OCI-M2 (cell line): Measurements from ENCODE around the gene SWT1.

Source experiments
- DNase-seq: peaks from one replicate; lab custom pipeline; 2025; ENCODE audit not compliant: unreplicated experiment; lab: John Stamatoyannopoulos, UW

SWT1 gene, protein sequence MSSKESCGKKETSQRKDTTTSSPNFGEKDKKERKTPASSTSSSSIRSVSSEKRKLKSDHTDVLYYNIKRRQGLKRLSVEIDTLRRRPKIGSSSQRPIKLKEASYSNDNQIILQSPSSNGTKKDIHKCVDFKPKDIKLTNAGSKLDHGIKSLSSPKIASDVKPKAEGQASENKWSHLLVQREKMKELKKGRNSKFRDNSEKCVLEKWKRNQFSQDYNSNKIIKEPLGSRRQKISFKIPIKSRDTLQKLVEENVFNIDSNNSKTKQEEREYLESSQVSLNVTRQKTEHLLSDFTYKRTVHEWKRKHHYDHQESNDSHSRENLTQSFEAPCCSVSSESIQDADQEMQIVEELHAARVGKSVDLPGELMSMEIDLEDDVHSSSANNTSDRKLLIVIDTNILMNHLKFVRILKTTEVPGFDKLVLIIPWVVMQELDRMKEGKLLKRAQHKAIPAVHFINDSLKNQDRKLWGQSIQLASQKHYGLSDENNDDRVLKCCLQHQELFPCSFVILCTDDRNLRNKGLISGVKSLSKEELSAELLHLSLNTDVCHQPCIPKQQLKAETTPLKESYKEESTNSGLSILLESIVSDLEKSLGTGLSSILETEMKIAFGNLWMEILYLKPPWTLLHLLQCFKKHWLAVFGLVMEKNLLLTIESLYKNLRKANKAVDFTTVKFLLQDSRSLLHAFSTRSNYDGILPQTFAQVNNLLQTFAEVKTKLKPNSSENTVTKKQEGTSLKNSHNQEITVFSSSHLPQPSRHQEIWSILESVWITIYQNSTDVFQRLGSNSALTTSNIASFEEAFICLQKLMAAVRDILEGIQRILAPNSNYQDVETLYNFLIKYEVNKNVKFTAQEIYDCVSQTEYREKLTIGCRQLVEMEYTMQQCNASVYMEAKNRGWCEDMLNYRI

GRCh38 chr1:185156854-185157598 is at the start of gene SWT1, which contains the start of gene TRMT1L:
Gene SWT1 (plus strand): TSS chr1:185157167. CDS start chr1:185160842, 3,675 bp downstream.
Gene TRMT1L (minus strand): TSS chr1:185156953. CDS start chr1:185156712, 241 bp downstream.
- DNase-seq, result peak; percentile 92

GRCh38 chr1:185108321-185108720 is 48.6 kb upstream of the SWT1 start:
- DNase-seq, result no peak

GRCh38 chr1:185110145-185110544 is 46.8 kb upstream of the SWT1 start:
- no peak for DNase-seq

DNA sequence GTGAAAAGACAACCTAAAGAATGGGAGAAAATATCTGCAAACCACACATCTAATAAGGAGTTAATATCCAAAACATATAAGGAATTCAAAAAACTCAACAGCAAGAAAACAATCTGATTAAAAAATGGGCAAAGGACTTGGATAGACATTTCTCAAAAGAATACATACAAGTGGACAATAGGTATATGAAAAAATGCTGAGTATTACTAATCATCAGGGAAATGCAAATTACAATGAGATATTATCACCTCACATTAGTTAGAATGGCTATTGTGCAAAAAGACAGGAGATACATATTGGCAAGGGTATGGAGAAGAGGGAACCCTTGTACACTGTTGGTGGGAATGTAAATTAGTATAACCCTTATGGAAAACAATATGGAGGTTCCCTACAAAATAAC is 45.1 kb upstream of the SWT1 start:
- no peak for DNase-seq

GRCh38 chr1:185112356-185112755 is 44.6 kb upstream of the SWT1 start:
- no peak for DNase-seq

DNA sequence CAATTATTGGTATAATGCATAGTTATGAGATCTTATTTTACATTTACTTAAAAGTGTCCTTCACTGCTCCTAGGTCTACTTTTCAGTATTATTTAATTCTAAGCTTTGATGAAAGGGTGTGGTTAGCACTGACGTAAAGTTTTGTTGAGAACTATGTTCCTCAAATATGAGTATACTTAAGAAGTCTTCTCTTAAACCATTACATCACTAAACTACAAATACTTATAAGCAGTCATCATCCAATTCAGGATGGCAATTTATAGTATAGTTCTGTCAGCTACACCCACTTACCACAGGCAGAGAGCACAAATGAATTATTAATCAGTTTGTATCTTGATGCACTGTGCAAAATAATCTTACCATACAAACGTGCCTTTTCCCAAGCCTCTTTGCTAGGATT is 27.3 kb upstream of the SWT1 start:
- no peak for DNase-seq

GRCh38 chr1:185132534-185132933 is 24.4 kb upstream of the SWT1 start:
- no peak for DNase-seq

GRCh38 chr1:185137896-185138545 is 18.9 kb upstream of the SWT1 start:
- DNase-seq, result no peak

- no peak for DNase-seq
These were observed 17.7 kb upstream of the SWT1 start for GRCh38 chr1:185139246-185139645.

- DNase-seq, result no peak
These were observed 12.7 kb upstream of the SWT1 start for GRCh38 chr1:185144233-185144632.

- no peak for DNase-seq
These were observed 5.8 kb upstream of the SWT1 start for GRCh38 chr1:185151215-185151614.

DNA sequence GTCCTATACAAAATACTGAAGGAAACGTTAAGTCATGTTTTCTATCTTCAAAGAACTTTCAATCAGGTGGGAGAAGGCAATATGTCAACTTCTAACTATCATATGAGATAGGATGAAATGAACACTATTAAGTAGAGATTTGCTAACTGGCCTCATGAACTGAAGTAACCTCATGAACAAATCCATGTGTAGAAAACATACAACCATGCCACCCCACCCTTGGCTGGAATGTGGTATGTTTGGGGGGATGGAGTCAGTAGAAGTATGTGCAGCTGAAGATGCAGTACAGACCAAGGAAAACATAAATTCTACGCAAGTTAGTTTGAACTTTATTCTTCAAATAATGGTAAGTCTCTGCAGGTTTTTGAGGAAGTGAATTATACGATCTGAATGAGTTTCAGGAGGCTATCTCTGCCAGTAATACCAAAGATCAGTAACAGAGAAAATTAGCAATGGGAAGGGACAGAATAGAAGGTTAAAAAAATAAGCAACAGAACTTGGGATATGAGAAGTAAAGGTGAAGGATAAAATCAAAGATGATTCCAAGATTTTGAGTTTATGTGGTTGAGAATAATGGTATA is 4.7 kb upstream of the SWT1 start:
- DNase-seq, result no peak

DNA sequence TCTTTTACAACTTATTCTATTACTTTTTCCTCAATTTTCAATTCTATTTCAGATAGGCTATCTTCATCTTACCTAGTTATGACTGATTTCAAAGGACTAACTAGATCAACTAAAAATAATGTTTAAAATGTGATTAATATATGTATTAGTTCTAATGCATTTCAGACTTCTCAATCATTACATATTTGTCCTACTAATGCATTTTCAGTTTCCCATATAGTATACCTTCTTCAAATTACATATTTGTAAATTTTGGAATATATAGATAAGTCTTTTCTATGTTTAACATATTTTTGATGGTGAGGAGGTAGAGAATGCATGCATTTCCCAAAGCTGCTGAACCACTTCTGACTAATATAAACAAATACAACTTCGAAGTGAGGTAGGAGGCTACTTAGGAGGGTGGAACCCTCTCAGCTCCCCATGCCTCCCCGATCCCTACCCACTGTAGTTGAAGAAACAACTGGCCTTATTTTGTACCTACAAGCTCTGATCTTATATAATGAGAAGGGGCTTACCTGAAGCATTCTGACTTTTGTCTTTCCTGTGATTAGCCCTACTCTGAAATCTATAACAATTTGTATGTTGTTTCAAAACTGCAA is 2.0 kb upstream of the SWT1 start:
- no peak for DNase-seq

- no peak for DNase-seq
These were observed 1.2 kb upstream of the SWT1 start for GRCh38 chr1:185155600-185156287.

GRCh38 chr1:185156288-185156853 is 596 bp upstream of the SWT1 start:
- DNase-seq, result no peak

DNA sequence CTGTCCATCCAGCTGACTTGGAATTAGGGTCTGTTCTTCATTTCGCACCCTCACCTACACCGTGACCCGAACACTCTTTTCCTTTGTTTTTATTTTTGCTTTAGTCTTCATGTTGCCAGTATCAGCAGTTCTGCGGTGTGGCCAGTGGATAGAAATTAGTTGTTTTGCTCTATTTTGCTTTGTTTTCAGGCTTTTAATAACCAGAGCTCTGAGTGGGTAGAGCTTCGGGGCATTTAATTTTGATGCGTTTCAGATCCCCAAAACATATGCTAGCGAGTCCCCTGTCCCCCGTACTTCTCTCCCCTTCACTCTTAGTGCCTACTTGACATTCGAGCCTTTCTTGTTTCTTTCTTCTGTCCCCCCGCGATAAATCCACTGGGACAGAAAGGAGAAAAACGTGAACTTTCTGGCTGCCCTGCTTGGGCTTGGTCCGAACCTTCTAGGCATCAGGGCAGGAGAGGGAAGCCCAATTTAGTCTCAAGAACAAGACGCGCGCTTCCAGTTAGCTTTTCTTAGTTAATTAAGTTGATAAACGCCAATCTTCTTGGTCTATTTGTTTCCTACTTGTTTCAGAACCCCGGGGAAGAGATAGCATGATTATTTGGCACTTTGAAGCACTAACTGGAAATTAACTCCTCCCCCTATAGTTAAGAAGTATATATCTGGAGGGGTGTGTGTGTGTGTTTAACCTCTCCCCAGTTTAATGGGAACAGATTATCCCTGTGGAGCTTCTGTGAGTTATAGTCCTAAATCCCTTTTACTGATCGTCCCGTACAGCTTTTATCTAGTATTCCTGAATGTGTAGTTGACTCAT is 839 bp downstream of the SWT1 start:
- no peak for DNase-seq

- DNase-seq, result no peak
These were observed 1.8 kb downstream of the SWT1 start for GRCh38 chr1:185158800-185159199.

DNA sequence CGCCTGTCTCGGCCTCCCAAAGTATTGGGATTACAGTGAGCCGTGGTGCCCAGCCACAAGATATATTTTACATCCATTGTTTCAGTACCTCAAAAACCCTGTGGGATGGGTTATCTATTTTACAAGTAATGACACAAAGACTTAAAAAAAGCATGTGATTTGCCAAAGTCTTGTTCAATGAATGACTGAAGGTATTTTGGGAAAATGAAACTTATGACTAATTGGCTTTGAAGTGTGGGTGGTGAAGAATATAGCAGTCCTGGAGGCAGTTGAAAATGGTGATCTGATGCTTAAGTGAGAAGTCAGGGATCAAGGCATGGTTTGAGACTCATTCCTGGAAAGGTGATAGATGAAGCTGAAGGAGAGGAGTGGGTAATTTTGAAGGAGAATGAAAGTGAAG is 3.0 kb downstream of the SWT1 start:
- no peak for DNase-seq
